Neural progenitor cell (in vitro differentiated cells): Measurements from ENCODE around the gene UBAP2. TPM values are rescaled to one million over a fixed set of nuclear protein-coding genes. Genes with fewer than 3 reads are reported as not detected.

ENCODE experiments used
- DNase-seq: peaks from one replicate; pipeline ENCODE4 v3.0.0-alpha.2; 2016; ENCODE audit warnings: low spot score
- H2AFZ ChIP-seq: fragments of 200-600 bp; sonication (generic); replicated peaks from 2 replicates; pipeline ENCODE4 v1.6.1; 2016; ENCODE audit warnings: antibody characterized with exemption
- H3F3A ChIP-seq: fragments of 200-600 bp; sonication (generic); 2 replicates; pipeline ENCODE4 v1.6.1; 2016; ENCODE audit warnings: antibody characterized with exemption, low read depth
- H3K27ac ChIP-seq: fragments of 200-600 bp; sonication (generic); 2 replicates; pipeline ENCODE4 v1.5.1; 2016; ENCODE audit warnings: mild to moderate bottlenecking
- H3K27me3 ChIP-seq: fragments of 200-600 bp; sonication (generic); 2 replicates; pipeline ENCODE4 v1.6.1; 2016; ENCODE audit warnings: mild to moderate bottlenecking, moderate library complexity
- H3K36me3 ChIP-seq: fragments of 200-600 bp; sonication (generic); 2 replicates; pipeline ENCODE4 v1.5.1; 2016
- H3K4me1 ChIP-seq: fragments of 200-600 bp; sonication (generic); 2 replicates; pipeline ENCODE4 v1.6.1; 2016; ENCODE audit warnings: mixed run types
- H3K4me2 ChIP-seq: fragments of 200-600 bp; sonication (generic); 2 replicates; pipeline ENCODE4 v1.6.1; 2016
- H3K4me3 ChIP-seq: fragments of 200-600 bp; sonication (generic); 2 replicates; pipeline ENCODE4 v1.5.1; 2016
- H3K79me2 ChIP-seq: fragments of 200-600 bp; sonication (generic); 2 replicates; pipeline ENCODE4 v1.6.1; 2016; ENCODE audit warnings: low read depth
- H3K9ac ChIP-seq: fragments of 200-600 bp; sonication (generic); 2 replicates; pipeline ENCODE4 v1.6.1; 2016
- H3K9me3 ChIP-seq: fragments of 200-600 bp; sonication (generic); 2 replicates; pipeline ENCODE4 v1.5.1; 2016; ENCODE audit warnings: low read depth
- H4K20me1 ChIP-seq: fragments of 200-600 bp; sonication (generic); 2 replicates; pipeline ENCODE4 v1.6.1; 2016; ENCODE audit warnings: low read depth
- H3K27ac Mint-ChIP-seq: 3 replicates; pipeline ENCODE4 v1.8.0; 2021; ENCODE audit warnings: mixed read lengths
- H3K27me3 Mint-ChIP-seq: 2 replicates; pipeline ENCODE4 v1.8.0; 2022; ENCODE audit warnings: low read depth, mild to moderate bottlenecking, inconsistent platforms, moderate library complexity, mixed read lengths; ENCODE audit not compliant: insufficient read depth
- H3K36me3 Mint-ChIP-seq: 3 replicates; pipeline ENCODE4 v1.8.0; 2021; ENCODE audit warnings: mixed read lengths
- H3K4me1 Mint-ChIP-seq: 3 replicates; pipeline ENCODE4 v1.8.0; 2021; ENCODE audit warnings: mixed read lengths
- H3K4me3 Mint-ChIP-seq: 3 replicates; pipeline ENCODE4 v1.8.0; 2021; ENCODE audit warnings: mild to moderate bottlenecking, moderate library complexity, mixed read lengths
- H3K9me3 Mint-ChIP-seq: 3 replicates; pipeline ENCODE4 v1.8.0; 2020; ENCODE audit warnings: mixed read lengths
- EZH2 ChIP-seq: fragments of 200-600 bp; sonication (generic); IDR thresholded peaks from 2 replicates; pipeline ENCODE4 v1.6.1; 2017; ENCODE audit warnings: antibody characterized with exemption, mild to moderate bottlenecking, moderate library complexity
- EZH2phosphoT487 ChIP-seq: fragments of 200-600 bp; sonication (generic); IDR thresholded peaks from 2 replicates; pipeline ENCODE4 v1.6.1; 2017; ENCODE audit warnings: antibody characterized with exemption
- total RNA-seq: library from RNA; depleted of rRNA; stranded (reverse); fragments of >200 nt; gene quantifications from 2 replicates; pipeline ENCODE4 v1.2.3, GENCODE V29; 2015; ENCODE audit warnings: low replicate concordance
- TF ChIP-seq, protein P1 (sequence below): fragments of 200-600 bp; sonication (generic); IDR thresholded peaks from 2 replicates; pipeline ENCODE4 v1.5.1; 2017; ENCODE audit warnings: antibody characterized with exemption, mild to moderate bottlenecking

Gene UBAP2
- total RNA-seq, 1 donor from 2014 or later: 24.3 TPM

DNA sequence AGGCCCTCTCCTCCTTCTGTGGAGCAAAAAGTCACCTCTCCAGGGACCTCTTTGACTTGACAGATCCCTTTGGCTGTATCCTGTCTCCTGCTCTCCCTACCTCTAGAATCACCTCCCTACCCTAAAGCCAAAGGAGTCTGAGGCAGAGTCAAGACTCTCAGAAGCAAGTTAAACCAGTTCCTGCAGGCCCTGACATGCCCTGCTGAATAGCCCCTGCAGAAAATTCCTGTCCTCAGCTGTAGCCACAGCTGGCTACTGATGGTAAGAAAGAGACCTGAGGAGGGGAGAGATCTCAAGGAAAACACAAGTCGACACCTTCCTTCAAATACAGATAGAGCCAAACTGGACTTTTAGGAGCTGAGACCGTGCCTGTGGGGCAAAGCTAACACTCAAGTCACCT lies 23.7 kb upstream of the UBAP2 start:
- Histone ChIP-seq H3K4me3 (no peak overlapping the region), H3K9me3 (no peaks in the 10 kb centered on the region), H3K79me2 (no peaks in the 10 kb centered on the region), H3K36me3 (no peaks in the 10 kb centered on the region), H2AFZ (peak overlapping the region; percentile 96), H3K9ac (no peak overlapping the region), H3K27ac (no peak overlapping the region), H3K4me1 (no peaks in the 10 kb centered on the region), H4K20me1 (no peaks in the 10 kb centered on the region), H3K27me3 (no peaks in the 10 kb centered on the region), H3F3A (peaks cover 5% of the 10 kb centered on the region), H3K4me2 (no peak overlapping the region)
- Mint-ChIP-seq H3K27ac (no peak overlapping the region), H3K36me3 (no peaks in the 10 kb centered on the region), H3K27me3 (peaks cover 2% of the 10 kb centered on the region), H3K4me1 (peaks cover 3% of the 10 kb centered on the region), H3K4me3 (no peak overlapping the region), H3K9me3 (no peaks in the 10 kb centered on the region)
- TF ChIP-seq EZH2phosphoT487: no peak
- TF ChIP-seq EZH2: no peak
- TF ChIP-seq, protein P1, sequence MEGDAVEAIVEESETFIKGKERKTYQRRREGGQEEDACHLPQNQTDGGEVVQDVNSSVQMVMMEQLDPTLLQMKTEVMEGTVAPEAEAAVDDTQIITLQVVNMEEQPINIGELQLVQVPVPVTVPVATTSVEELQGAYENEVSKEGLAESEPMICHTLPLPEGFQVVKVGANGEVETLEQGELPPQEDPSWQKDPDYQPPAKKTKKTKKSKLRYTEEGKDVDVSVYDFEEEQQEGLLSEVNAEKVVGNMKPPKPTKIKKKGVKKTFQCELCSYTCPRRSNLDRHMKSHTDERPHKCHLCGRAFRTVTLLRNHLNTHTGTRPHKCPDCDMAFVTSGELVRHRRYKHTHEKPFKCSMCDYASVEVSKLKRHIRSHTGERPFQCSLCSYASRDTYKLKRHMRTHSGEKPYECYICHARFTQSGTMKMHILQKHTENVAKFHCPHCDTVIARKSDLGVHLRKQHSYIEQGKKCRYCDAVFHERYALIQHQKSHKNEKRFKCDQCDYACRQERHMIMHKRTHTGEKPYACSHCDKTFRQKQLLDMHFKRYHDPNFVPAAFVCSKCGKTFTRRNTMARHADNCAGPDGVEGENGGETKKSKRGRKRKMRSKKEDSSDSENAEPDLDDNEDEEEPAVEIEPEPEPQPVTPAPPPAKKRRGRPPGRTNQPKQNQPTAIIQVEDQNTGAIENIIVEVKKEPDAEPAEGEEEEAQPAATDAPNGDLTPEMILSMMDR: no peak
- DNase-seq: peak; percentile 3

DNA sequence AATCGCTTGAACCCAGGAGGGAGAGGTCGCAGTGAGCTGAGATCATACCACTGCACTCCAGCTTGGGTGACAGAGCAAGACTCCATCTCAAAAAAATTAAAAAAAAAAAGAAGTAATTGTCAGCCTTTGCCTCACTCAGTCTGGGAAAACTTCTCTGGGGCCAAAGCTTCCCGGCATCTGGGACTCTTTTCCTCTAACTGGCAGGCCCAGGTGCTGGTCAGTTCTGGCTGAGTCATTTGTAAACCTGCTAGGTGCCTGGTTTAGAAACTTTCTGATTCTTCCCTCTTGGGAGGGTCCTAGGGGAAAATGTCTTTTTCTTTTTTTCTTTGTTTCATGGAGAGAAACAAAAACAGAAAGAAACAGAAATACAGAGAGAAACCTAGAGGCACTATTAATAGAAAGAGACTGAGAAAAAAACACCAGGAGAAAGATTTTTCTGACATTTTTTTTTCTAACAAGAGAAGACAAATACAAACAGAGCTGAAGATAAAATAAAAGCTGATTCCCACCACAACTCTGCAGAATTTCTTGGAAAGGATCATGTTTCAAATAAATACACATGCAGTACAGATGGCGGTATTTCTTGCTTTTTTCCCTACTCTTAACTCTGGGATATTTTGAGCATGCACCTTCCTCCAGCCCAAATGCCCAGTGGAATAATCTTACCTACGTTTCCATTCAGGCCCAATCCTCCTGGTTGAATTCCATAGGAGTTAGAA lies 22.1 kb upstream of the UBAP2 start:
- H3K36me3 ChIP-seq: no peaks in the 10 kb centered on the region
- H3K27me3 ChIP-seq: no peaks in the 10 kb centered on the region
- no peaks in the 10 kb centered on the region for H4K20me1 ChIP-seq
- peaks cover 3% of the 10 kb centered on the region for H3K4me1 Mint-ChIP-seq
- H3F3A ChIP-seq: peaks cover 5% of the 10 kb centered on the region
- H3K27ac Mint-ChIP-seq: no peak overlapping the region
- H2AFZ ChIP-seq: peak overlapping the region; percentile 5
- no peak overlapping the region for H3K4me3 Mint-ChIP-seq
- H3K9me3 Mint-ChIP-seq: no peaks in the 10 kb centered on the region
- no peaks in the 10 kb centered on the region for H3K9me3 ChIP-seq
- peaks cover 2% of the 10 kb centered on the region for H3K27me3 Mint-ChIP-seq
- no peaks in the 10 kb centered on the region for H3K79me2 ChIP-seq
- no peaks in the 10 kb centered on the region for H3K36me3 Mint-ChIP-seq
- H3K4me3 ChIP-seq: no peak overlapping the region
- no peak overlapping the region for H3K4me2 ChIP-seq
- DNase-seq: no peak
- no peak overlapping the region for H3K27ac ChIP-seq
- H3K4me1 ChIP-seq: no peaks in the 10 kb centered on the region
- TF ChIP-seq, protein P1: no peak
- TF ChIP-seq EZH2phosphoT487 (no peak), EZH2 (no peak)
- no peak overlapping the region for H3K9ac ChIP-seq

DNA sequence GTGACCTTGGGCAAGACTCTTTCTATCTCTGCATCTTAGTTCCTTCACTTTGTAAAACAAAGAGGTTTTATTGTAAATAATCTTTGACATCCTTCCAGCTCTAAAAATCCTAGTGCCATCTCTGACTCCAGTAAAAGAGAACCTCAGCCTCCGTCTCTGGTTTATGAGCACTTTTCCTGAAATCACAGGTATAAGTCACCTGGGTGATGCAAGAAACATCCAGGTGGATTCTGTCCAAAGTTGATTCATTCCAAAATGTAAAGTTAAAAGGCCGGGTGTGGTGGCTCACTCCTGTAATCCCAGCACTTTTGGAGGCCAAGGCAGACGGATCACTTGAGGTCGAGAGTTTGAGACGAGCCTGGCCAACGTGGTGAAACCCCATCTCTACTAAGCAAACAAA lies 21.1 kb upstream of the UBAP2 start:
- no peaks in the 10 kb centered on the region for H3K79me2 ChIP-seq
- Mint-ChIP-seq H3K27ac (no peak overlapping the region), H3K27me3 (peaks cover 2% of the 10 kb centered on the region), H3K4me3 (no peak overlapping the region), H3K36me3 (no peaks in the 10 kb centered on the region), H3K4me1 (peaks cover 3% of the 10 kb centered on the region), H3K9me3 (no peaks in the 10 kb centered on the region)
- H4K20me1 ChIP-seq: no peaks in the 10 kb centered on the region
- H3K27ac ChIP-seq: no peak overlapping the region
- DNase-seq: no peak
- no peaks in the 10 kb centered on the region for H3K27me3 ChIP-seq
- H3K4me3 ChIP-seq: no peak overlapping the region
- H3K9me3 ChIP-seq: no peaks in the 10 kb centered on the region
- H3K4me1 ChIP-seq: no peaks in the 10 kb centered on the region
- no peak overlapping the region for H3K9ac ChIP-seq
- no peak overlapping the region for H3K4me2 ChIP-seq
- TF ChIP-seq EZH2phosphoT487: no peak
- TF ChIP-seq, protein P1: no peak
- H3F3A ChIP-seq: peaks cover 5% of the 10 kb centered on the region
- H2AFZ ChIP-seq: no peak overlapping the region
- H3K36me3 ChIP-seq: no peaks in the 10 kb centered on the region
